Fibroblast of lung (primary cell): ENCODE measurements around the gene TBCA.

Experiments used
- CTCF ChIP-seq, 2 donors: IDR thresholded peaks in 1 of 2; conservative IDR thresholded peaks in 1 of 2; 1 replicate in 1 of 2; 2 replicates in 1 of 2; pipeline ENCODE4 v1.5.1; 2011 to 2012; ENCODE audit warnings: low read length in 2 of 2, control low read depth in 1 of 2, inconsistent platforms in 1 of 2, low read depth in 1 of 2, mild to moderate bottlenecking in 1 of 2
- EZH2 ChIP-seq: IDR thresholded peaks from 2 replicates; pipeline ENCODE4 v1.5.1; 2012; ENCODE audit warnings: low read length, control low read depth, mild to moderate bottlenecking; ENCODE audit errors: missing control alignments

GRCh38 chr5:77658662-77659061, 117.5 kb downstream of the TBCA start:
- TF ChIP-seq CTCF (conservative IDR thresholded peaks at IDR 0.05 in 1 of 2, IDR thresholded peaks at IDR 0.05 in 1 of 2; ENCODE audit: low read depth in 1 of 2, low read length in 2 of 2), result no peak
- no peak for TF ChIP-seq EZH2
